Heart left ventricle (tissue), 16 donors: Measurements from ENCODE around the gene MYH7. TPM values are rescaled to one million over a fixed set of nuclear protein-coding genes. Genes with fewer than 3 reads are reported as not detected.

Experiments
- ATAC-seq, 4 donors: fragments of 200-7000 bp; cut with Tn5 transposase; one replicate each; pipeline ENCODE4 v1.9.1; 2020 to 2022; ENCODE audit warnings: moderate library complexity in 4 of 4, mild to moderate bottlenecking in 3 of 4, moderate number of reproducible peaks in 1 of 4
- DNase-seq, 5 donors: peaks; one replicate each; pipeline ENCODE4 v3.0.0-alpha.2; 2020
- H3K27ac ChIP-seq, 12 donors: fragments of 200-600 bp; sonication (generic) in 4 of 12; one replicate each; pipeline versions ENCODE4 v1.5.0 to v1.8.0; 2016 to 2022; ENCODE audit warnings: mild to moderate bottlenecking in 2 of 12
- H3K27me3 ChIP-seq, 9 donors: fragments of 200-600 bp; sonication (generic) in 2 of 9; one replicate each; pipeline versions ENCODE4 v1.5.1 to v1.8.0; 2016 to 2022; ENCODE audit warnings: mild to moderate bottlenecking in 3 of 9
- H3K36me3 ChIP-seq, 9 donors: fragments of 200-600 bp; sonication (generic) in 2 of 9; one replicate each; pipeline versions ENCODE4 v1.5.0 to v1.8.0; 2018 to 2022; ENCODE audit warnings: mild to moderate bottlenecking in 2 of 9
- H3K4me1 ChIP-seq, 12 donors: fragments of 200-600 bp; sonication (generic) in 4 of 12; one replicate each; pipeline versions ENCODE4 v1.5.0 to v1.8.0; 2016 to 2022; ENCODE audit warnings: mild to moderate bottlenecking in 3 of 12
- H3K4me3 ChIP-seq, 12 donors: fragments of 200-600 bp; sonication (generic) in 4 of 12; one replicate each; pipeline versions ENCODE4 v1.5.0 to v1.8.0; 2017 to 2022; ENCODE audit warnings: mild to moderate bottlenecking in 9 of 12, moderate library complexity in 4 of 12
- H3K9me3 ChIP-seq, 12 donors: fragments of 200-600 bp; sonication (generic) in 4 of 12; one replicate each; pipeline versions ENCODE4 v1.5.0 to v1.8.0; 2016 to 2022; ENCODE audit warnings: mild to moderate bottlenecking in 1 of 12
- CTCF ChIP-seq, 12 donors: fragments of 200-600 bp; sonication (generic) in 4 of 12; IDR thresholded peaks; one replicate each; pipeline versions ENCODE4 v1.5.0 to v1.8.0; 2018 to 2022; ENCODE audit warnings: antibody characterized with exemption in 12 of 12, mild to moderate bottlenecking in 5 of 12
- POLR2A ChIP-seq, 2 donors: fragments of 450-650 bp; IDR thresholded peaks; one replicate each; pipeline ENCODE4 v1.6.1; 2017; ENCODE audit warnings: antibody characterized with exemption in 2 of 2, mild to moderate bottlenecking in 2 of 2, moderate library complexity in 2 of 2
- WGBS, 4 donors: extraction: QIAGEN DNeasy Blood & Tissue Kit in 2 of 4; methylation state at CpG; one replicate each; pipeline versions ENCODE4 v1.1.5 to v1.1.7; 2013 to 2018; 5-methylcytosine and 5-hydroxymethylcytosine counted together
- intact Hi-C, 10 donors: fragments of 100-400 bp; cut with DNase I; formaldehyde crosslinking; loops; one replicate each; pipeline versions ENCODE4 v1.11.1 to v1.14.2; 2022
- polyA plus RNA-seq, 2 donors: library from polyadenylated mRNA; stranded (reverse); fragments of 200-250 nt; gene quantifications; one replicate each; pipeline ENCODE4 v1.2.3, GENCODE V29; 2013
- total RNA-seq, 9 donors: library from RNA; depleted of rRNA in 2 of 9; stranded (reverse); fragments of >200 nt in 2 of 9; fragmentation: NEBNext Ultra II Directional in 3 of 9; extraction: Animal tissue kit (Norgen Biotek cat#: 25700) in 3 of 9; gene quantifications; one replicate each; pipeline versions ENCODE4 v1.1.0 to v1.2.4, GENCODE V29; 2016 to 2023
- donor health status: ischemic (EF 13 %, LVEDD 7.1; RV severe dilation, severe dysfunction).
- donor health status: healthy with polysubstance abuse.
- donor health status: DM: no; HTN: yes; CAD: no.
- donor health status: DM: no; HTN: no; CAD: no.
- donor health status: ischemic (EF 25% LVEDD 6.9; RV normal size, moderate dysfunction).
- donor health status: ischemic (EF 25% LVEDD 5.7; RV mildly dilated, moderate dysfunction).
- donor health status: healthy.
- donor health status: DM: yes; HTN: yes; CAD: no.
- donor health status: ischemic (EF 35%, LVEDD 5.7; RV mildly dilated, moderate dysfunction).
- donor health status: nonischemic (EF 11% LVEDD 7.7; RV severe dilation, severe dysfunction).
- donor health status: DM: yes; HTN: yes; CAD: no.
- donor health status: PGD.
- donor health status: ischemic (EF 29% LVEDD 5.4; RV normal size, mild dysfunction).
- donor health status: nonischemic (EF 23%, LVEDD 6.1; RV moderate dilation, normal function).

MYH7 gene
- total and polyA plus RNA-seq, 11 donors, result 727 to 23,825 (median 14,589) TPM

- WGBS, 4 donors, result 87 to 98% (median 95%) methylated on average over 1 of the region's 1 CpG
- intact Hi-C loops, result no loop called here
- no peak overlapping the region for H3K27ac ChIP-seq
- peaks cover 0 to 15% (median 7%) of the 10 kb centered on the region in 12 donors for H3K4me1 ChIP-seq
- no peaks in the 10 kb centered on the region for H3K9me3 ChIP-seq
- DNase-seq (no peak), ATAC-seq (no peak)
- H3K27me3 ChIP-seq, result no peaks in the 10 kb centered on the region
- no peak for TF ChIP-seq POLR2A (IDR thresholded peaks at IDR 0.05)
- TF ChIP-seq CTCF (IDR thresholded peaks at IDR 0.05), result no peak
- H3K36me3 ChIP-seq, result peaks cover 0 to 56% (median 53%) of the 10 kb centered on the region in 9 donors
- no peak overlapping the region for H3K4me3 ChIP-seq
Observed at GRCh38 chr14:23470947-23471346, 35.5 kb upstream of the MYH7 start.

GRCh38 chr14:23469906-23470403, 34.5 kb upstream of the MYH7 start:
- Histone ChIP-seq H3K27me3 (no peaks in the 10 kb centered on the region), H3K27ac (peak overlapping the region; percentile 27 to 90 (median 77)), H3K4me3 (peak overlapping the region; percentile 71 to 99 (median 84)), H3K9me3 (no peaks in the 10 kb centered on the region), H3K36me3 (peaks cover 0 to 46% (median 43%) of the 10 kb centered on the region in 9 donors), H3K4me1 (peaks cover 0 to 15% (median 7%) of the 10 kb centered on the region in 12 donors)
- 2 to 5% (median 4%) methylated on average over 11 of the region's 11 CpGs for WGBS, 4 donors
- intact Hi-C loops, result loop anchor here in 5 of 10 donors (1.0 to 10.0 kb wide), 4 partner anchors 143 to 205 kb away; partner anchors contain the start of gene PABPN1 (in 3 of the 5)
- no peak for TF ChIP-seq CTCF (IDR thresholded peaks at IDR 0.05)
- TF ChIP-seq POLR2A (IDR thresholded peaks at IDR 0.05), result no peak
- peak in 2 of 4 donors; percentile 14 to 19 for ATAC-seq
- no peak for DNase-seq

GRCh38 chr14:23469127-23469905, 33.9 kb upstream of the MYH7 start, which contains the start of gene NGDN:
NGDN (plus strand) TSS chr14:23469703; CDS start chr14:23469716, 13 bp downstream.
- Histone ChIP-seq H3K4me3 (peak within 1 kb of the TSS; percentile 71 to 99 (median 84)), H3K36me3 (peaks cover 0 to 40% (median 37%) of the 10 kb centered on the region in 9 donors), H3K27ac (peak within 1 kb of the TSS; percentile 51 to 90 (median 80)), H3K4me1 (peaks cover 0 to 15% (median 7%) of the 10 kb centered on the region in 12 donors), H3K27me3 (no peaks in the 10 kb centered on the region), H3K9me3 (no peaks in the 10 kb centered on the region)
- TF ChIP-seq CTCF (IDR thresholded peaks at IDR 0.05) (peak; percentile 73 to 96 (median 90)), POLR2A (IDR thresholded peaks at IDR 0.05) (peak in 1 of 2 donors; percentile 46)
- intact Hi-C loops, result loop anchor here in 5 of 10 donors (1.0 to 10.0 kb wide), 4 partner anchors 142 to 205 kb away; partner anchors contain the start of gene PABPN1 (in 3 of the 5)
- WGBS, 4 donors, result 1 to 3% (median 1%) methylated on average over 37 to 41 of the region's 41 CpGs
- ATAC-seq, result peak; percentile 95 to 97 (median 96)
- DNase-seq, result peak; percentile 94 to 96 (median 95)

GRCh38 chr14:23468704-23469126, 33.3 kb upstream of the MYH7 start:
- H3K4me3 ChIP-seq, result peak overlapping the region; percentile 13 to 99 (median 63)
- DNase-seq (no peak), ATAC-seq (peak; percentile 10 to 37 (median 19))
- H3K4me1 ChIP-seq, result peaks cover 0 to 15% (median 7%) of the 10 kb centered on the region in 12 donors
- H3K27me3 ChIP-seq, result no peaks in the 10 kb centered on the region
- peak overlapping the region; percentile 51 to 90 (median 80) for H3K27ac ChIP-seq
- TF ChIP-seq POLR2A (IDR thresholded peaks at IDR 0.05), result no peak
- TF ChIP-seq CTCF (IDR thresholded peaks at IDR 0.05), result no peak
- intact Hi-C loops, result loop anchor here in 5 of 10 donors (1.0 to 10.0 kb wide), 4 partner anchors 141 to 204 kb away; partner anchors contain the start of gene PABPN1 (in 3 of the 5)
- H3K9me3 ChIP-seq, result no peaks in the 10 kb centered on the region
- 54 to 73% (median 66%) methylated on average over 15 of the region's 15 CpGs for WGBS, 4 donors
- peaks cover 0 to 34% (median 31%) of the 10 kb centered on the region in 9 donors for H3K36me3 ChIP-seq
